T-helper 2 cell (primary cell): ENCODE results near the gene OR10J5.
"Not testable (repeated sequence)": the region's sequence is repeated elsewhere in the genome, so short reads cannot be mapped to it uniquely, and the experiment has no call there.

Source experiments
- DNase-seq, 5 experiments: peaks; one replicate each; pipeline versions ENCODE4 v3.0.0 to v3.0.0-alpha.2; 2012 to 2022
- total RNA-seq, 2 donors: gene quantifications; one replicate each; lab custom pipeline; 2026; lab: John Stamatoyannopoulos, UW

The OR10J5 gene, protein sequence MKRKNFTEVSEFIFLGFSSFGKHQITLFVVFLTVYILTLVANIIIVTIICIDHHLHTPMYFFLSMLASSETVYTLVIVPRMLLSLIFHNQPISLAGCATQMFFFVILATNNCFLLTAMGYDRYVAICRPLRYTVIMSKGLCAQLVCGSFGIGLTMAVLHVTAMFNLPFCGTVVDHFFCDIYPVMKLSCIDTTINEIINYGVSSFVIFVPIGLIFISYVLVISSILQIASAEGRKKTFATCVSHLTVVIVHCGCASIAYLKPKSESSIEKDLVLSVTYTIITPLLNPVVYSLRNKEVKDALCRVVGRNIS
- total RNA-seq, result 0 reads per million in 2 donors

- no peak for DNase-seq
Measured at GRCh38 chr1:159535907-159536306, at the start of gene OR10J5. Gene OR10J5, minus strand, starts transcription at chr1:159536007. Its CDS starts 0 bp downstream, at chr1:159536007.

DNA sequence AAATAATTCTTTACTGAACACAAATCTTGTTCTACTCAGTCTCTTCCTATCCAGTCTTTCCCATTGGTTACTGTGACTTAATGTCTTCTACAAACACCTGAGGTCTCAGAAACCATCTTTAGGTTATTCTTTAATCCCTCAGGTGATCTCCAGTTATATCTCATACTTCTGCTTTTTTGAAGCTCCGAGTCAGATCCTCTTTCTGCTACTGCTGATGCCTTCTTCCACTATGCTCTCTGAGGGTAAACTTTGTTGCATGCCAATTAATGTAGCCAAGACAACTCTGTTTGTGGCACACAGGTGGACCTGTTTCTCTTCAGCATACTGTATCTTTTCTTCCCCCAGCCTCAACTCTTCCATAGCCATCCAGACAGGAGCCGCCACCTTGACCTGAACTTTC, 48.7 kb upstream of the OR10J5 start:
- DNase-seq, result no peak

- no peak for DNase-seq
Measured at GRCh38 chr1:159581422-159581821, 45.6 kb upstream of the OR10J5 start.

- DNase-seq, result no peak
Measured at GRCh38 chr1:159580340-159580739, 44.5 kb upstream of the OR10J5 start.

DNA sequence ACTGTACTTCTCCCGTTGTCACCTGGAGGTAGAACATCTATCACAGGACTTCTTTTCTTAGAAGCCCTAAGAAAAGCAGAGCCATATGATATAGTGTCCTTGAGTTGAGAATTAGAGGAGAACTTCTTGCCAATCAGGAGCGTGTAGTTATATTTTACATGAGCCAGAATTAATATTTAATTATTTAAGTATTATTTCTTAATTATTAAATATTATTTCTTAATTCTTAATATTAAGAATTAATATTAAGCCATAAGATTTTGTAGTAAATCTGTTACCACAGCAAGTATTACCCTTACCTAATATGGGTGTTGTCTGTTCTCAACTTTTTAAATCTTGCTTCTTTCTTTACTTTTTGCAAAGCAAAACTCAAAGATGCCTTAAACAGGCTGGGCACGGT, 41.6 kb upstream of the OR10J5 start:
- DNase-seq, result no peak

- no peak for DNase-seq
Measured at GRCh38 chr1:159562680-159563079, 26.9 kb upstream of the OR10J5 start.

- DNase-seq, result no peak
Measured at GRCh38 chr1:159561497-159561896, 25.7 kb upstream of the OR10J5 start.

DNA sequence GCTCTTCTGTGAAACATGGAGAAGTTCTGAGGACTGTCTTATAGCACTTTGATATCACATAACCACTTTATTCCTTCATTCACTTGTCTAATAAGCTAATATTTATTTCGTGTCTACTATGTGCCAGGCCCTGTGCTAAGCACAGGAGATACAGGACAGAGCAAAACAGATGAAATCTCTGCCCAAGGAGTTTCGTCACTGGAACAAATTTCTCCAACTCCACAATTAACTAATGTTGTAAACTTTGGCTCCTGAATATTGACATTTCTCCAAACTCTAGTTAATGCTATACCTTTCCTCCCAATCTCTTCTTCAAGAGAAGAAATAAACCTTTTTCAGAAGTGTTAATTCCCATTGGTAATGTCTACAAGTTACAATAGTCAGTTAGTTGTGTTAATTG, 24.8 kb upstream of the OR10J5 start:
- DNase-seq, result no peak

GRCh38 chr1:159556931-159557369, 21.1 kb upstream of the OR10J5 start:
- DNase-seq, result no peak

- DNase-seq, result no peak
Measured at GRCh38 chr1:159554696-159555095, 18.9 kb upstream of the OR10J5 start.

DNA sequence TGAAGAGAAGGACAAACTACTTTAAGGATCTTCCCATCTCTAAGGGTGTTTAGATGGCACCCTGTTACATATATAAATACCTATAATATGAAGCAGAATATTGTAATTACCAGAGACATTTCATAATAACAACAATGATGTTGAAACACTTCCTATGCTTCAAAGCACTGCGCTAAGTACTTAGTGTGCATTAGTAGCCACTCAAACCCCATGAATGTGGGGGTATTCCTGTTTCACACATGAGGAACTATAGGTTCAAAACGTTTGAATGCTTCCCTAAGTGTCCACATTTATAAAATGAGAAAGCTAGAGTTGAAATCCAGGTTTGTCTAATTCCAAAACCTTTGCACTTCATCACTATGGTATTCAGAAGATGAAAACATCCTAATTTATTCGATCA, 18.5 kb upstream of the OR10J5 start:
- DNase-seq, result no peak

DNA sequence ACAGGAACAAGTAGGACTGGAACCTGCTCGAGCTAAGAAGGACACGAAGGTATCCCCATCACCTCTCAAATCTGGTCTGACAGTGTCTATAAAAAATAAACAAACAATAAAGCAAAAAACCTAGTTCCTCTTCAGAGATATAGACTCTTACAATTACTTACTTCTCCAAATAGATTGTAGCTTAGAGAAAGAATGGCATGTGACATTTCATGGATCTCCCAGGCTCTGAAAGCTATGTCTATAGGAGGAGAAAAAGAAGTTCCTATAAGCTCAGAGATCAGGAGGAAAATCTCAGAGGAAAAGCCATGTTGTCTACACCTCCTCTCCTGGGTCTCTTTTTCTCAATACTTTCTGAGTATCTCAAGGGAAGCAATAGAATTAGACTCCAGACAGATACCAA, 12.3 kb upstream of the OR10J5 start:
- DNase-seq, result no peak

GRCh38 chr1:159532922-159533321, 2.9 kb downstream of the OR10J5 start:
- no peak for DNase-seq

DNA sequence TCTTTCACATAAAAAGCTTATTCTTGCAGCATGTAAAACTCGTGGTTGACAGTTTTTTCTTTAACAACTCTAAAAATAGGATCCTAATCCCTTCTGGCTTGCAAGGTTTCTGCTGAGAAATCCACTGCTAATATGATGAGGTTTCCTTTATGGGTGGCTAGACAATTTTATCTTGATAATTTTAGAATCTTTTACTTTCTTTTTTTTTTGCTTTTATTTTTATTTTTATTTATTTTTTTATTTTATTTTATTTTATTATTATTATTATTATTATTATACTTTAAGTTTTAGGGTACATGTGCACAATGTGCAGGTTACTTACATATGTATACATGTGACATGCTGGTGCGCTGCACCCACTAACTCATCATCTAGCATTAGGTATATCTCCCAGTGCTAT, 11.0 kb downstream of the OR10J5 start:
- DNase-seq, result not testable (repeated sequence)

GRCh38 chr1:159510229-159510541, 25.6 kb downstream of the OR10J5 start:
- DNase-seq, result no peak

DNA sequence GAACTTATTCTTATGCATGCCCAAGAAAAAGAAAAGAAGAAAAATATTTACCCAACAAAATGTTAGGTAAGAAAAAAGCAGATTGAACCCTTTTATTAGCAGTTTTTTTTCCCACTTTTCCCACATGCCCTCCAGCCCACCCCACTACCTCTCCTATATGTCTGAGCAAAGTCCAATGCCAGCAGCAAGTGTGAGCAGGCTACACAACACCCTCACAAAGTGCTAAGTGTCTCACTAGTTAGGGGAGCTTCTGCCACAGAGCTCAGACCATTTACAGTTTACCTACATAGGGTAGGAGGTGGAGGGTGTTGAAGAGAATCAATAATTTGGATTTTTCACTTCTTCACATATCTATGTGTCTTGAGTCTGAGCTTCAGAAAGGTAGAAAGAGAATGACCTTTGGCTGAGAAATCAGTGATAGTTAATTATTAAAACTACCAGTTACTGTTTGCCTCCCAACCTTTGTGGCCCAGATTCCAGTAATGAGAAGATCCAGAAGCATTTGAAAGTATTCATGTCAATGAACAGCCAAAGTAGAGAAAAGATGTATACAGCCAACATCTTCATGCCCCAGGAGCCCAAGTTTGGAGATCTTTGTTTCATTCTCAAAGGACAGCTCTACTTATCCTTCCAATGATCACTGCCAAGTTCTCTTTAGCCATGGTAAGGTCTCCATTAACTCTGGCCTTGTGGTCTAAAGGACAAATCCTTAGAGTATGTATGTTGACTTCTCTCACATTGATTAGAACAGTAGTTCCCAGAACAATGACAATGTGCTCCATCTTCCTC, 26.2 kb downstream of the OR10J5 start:
- DNase-seq, result no peak

DNA sequence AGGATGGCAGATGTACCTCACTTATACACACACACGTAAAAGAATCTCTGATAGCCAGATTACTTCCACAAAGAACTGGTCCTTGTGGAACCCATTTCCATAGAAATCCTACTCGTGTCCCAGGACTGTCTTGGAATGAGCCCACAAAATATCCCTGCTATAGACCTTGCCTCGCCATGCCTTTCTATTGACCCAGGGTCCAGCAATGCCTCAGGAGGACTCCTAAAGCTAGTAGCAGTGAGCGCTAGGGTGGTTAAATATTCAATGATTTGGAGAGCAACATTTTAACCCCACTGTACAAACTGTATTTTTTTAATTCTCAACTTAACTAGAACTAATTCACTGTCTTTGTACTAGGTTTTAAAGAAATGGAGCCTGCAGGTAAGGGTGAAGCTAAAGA, 26.9 kb downstream of the OR10J5 start:
- DNase-seq, result no peak

DNA sequence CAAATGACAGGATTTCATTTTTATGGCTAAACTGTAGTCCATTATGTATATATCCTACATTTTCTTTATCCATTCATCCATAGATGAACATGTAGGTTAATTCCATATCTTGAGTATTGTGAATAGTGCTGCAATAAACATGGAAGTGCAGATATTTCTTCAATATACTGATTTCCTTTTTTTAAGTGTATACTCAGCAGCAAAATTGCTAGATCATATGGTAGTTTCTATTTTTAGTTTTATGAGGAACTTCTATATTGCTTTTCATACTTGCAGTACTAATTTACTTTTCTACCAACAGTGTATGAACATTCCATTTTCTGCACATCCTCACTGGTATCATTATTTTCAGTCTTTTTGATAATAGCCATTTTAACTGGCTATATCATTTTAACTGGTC, 30.1 kb downstream of the OR10J5 start:
- DNase-seq, result no peak

GRCh38 chr1:159501082-159501481, 34.7 kb downstream of the OR10J5 start:
- no peak for DNase-seq

DNA sequence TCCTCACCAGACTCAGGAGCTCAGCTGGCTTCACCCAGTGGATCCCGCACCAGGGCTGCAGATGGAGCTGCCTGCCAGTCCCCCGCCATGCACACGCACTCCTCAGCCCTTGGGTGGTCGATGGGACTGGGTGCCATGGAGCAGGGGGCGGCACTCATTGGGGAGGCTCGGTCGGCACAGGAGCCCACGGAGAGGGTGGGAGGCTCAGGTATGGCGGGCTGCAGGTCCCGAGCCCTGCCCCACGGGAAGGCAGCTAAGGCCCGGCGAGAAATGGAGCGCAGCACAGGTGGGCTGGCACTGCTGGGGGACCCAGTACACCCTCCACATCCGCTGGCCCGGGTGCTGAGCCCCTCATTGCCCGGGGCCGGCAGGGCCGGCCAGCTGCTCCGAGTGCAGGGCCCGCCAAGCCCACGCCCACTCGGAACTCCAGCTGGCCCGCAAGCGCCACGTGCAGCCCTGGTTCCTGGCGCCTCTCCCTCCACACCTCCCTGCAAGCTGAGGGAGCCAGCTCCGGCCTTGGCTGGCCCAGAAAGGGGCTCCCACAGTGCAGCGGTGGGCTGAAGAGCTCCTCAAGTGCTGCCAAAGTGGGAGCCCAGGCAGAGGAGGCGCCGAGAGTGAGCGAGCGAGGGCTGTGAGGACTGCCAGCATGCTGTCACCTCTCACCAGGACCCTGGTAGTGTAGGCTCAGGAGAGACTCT, 41.1 kb downstream of the OR10J5 start:
- not testable (repeated sequence) for DNase-seq

DNA sequence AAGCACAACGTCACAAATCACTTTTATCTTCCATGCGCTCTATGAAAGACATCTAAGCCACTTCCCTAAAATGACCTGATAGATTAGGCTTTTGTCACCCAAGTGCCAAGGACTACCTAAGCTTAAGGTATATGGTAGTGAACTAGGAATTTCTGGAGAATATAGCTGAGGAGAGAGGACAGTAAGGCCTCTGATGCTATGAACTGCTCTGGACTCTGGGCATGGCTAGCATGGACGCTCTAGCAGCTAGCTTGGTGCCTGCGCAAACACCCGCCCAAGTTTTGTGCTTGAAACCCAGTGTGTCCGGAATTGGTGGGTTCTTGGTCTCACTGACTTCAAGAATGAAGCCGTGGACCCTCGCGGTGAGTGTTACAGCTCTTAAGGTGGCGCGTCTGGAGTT, 42.5 kb downstream of the OR10J5 start:
- DNase-seq, result no peak

DNA sequence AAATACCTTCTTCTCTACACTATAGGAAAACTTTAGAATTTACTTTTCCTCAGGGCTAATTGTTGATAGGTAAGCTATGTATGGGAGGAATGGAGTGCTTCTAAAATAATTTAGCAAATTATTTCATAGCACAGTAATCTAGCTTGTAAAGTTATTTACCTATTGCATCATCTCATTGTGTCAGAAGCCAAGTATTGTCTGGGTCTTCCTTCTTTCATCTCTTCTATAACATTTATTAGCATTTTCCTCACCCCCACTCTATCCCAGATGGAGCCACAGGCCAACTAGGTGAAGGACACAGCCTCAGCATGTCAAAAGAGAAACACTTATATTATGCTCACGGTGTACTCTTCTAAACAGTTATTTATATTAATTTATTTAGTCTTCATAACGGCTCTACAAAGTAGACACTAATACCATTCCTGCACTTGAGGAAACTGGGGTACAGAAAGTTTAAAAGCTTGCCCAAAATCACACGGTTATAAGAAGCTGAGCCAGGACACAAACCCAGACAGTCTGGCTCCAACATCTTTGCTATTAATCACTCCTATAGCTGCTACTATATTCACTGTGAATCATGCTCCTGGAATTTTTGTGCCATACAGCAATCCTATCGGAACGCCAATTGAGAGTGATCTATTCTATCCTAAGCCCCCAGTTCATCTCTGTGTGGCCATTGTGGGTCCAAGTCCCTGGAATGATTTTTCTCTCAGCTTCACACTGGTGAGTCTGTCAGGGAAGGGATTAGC, 43.1 kb downstream of the OR10J5 start:
- DNase-seq, result no peak
